Adrenal gland (tissue), 12 donors: ENCODE measurements around the gene UCHL3. TPM values are rescaled to one million over a fixed set of nuclear protein-coding genes. Genes with fewer than 3 reads are reported as not detected.

Experiments
- DNase-seq, 7 donors: peaks; one replicate each; pipeline ENCODE4 v3.0.0-alpha.2; 2019 to 2020
- H3K27ac ChIP-seq, 5 donors: fragments of 200-600 bp; sonication (generic) in 4 of 5; 1 replicate in 3 of 5; 2 replicates in 2 of 5; pipeline versions ENCODE4 v1.5.1 to v1.8.0; 2016 to 2020; ENCODE audit warnings: mild to moderate bottlenecking in 1 of 5
- H3K27me3 ChIP-seq: fragments of 200-600 bp; 2 replicates; pipeline ENCODE4 v1.8.0; 2021
- H3K36me3 ChIP-seq, 2 donors: fragments of 200-600 bp; replicated peaks in 1 of 2; 1 replicate in 1 of 2; 2 replicates in 1 of 2; pipeline versions ENCODE4 v1.5.1 to v1.8.0; 2018 to 2022
- H3K4me1 ChIP-seq, 2 donors: fragments of 200-600 bp; replicated peaks in 1 of 2; 1 replicate in 1 of 2; 2 replicates in 1 of 2; pipeline versions ENCODE4 v1.5.1 to v1.8.0; 2018 to 2021
- H3K4me3 ChIP-seq, 4 donors: fragments of 200-600 bp; sonication (generic) in 3 of 4; one replicate each; pipeline ENCODE4 v1.5.1; 2016 to 2018
- H3K9me3 ChIP-seq, 3 donors: fragments of 200-600 bp; sonication (generic) in 1 of 3; replicated peaks in 1 of 3; 1 replicate in 2 of 3; 2 replicates in 1 of 3; pipeline versions ENCODE4 v1.5.1 to v1.8.0; 2016 to 2021
- POLR2A ChIP-seq, 2 donors: fragments of 450-650 bp; IDR thresholded peaks; one replicate each; pipeline ENCODE4 v1.6.1; 2017; ENCODE audit warnings: antibody characterized with exemption in 2 of 2, mild to moderate bottlenecking in 2 of 2, moderate library complexity in 1 of 2
- WGBS, 4 donors: extraction: QIAGEN DNeasy Blood & Tissue Kit in 2 of 4; methylation state at CpG; one replicate each; pipeline versions ENCODE4 v1.1.5 to v1.1.7; 2013 to 2017; 5-methylcytosine and 5-hydroxymethylcytosine counted together
- intact Hi-C, 2 donors: fragments of 100-400 bp; cut with DNase I; formaldehyde crosslinking; loops; one replicate each; pipeline versions ENCODE4 v1.14.1 to v1.15.0; 2022 to 2023
- polyA plus RNA-seq, 3 donors: library from polyadenylated mRNA; stranded (reverse); fragments of 200-250 nt in 2 of 3; fragments of 350-450 nt in 1 of 3; fragmentation: Illumina TruSeq in 1 of 3; extraction: RNeasy Lipid Tissue Mini Kit (QIAGEN cat#74804) in 1 of 3; gene quantifications; one replicate each; pipeline ENCODE4 v1.2.3, GENCODE V29; 2013 to 2014
- total RNA-seq, 9 donors: library from RNA; depleted of rRNA in 4 of 9; stranded (reverse); fragments of >200 nt in 4 of 9; fragments of 120-200 nt in 1 of 9; fragmentation: NEBNext Ultra II Directional in 1 of 9; extraction: Animal tissue kit (Norgen Biotek cat#: 25700) in 1 of 9; gene quantifications; one replicate each; pipeline versions ENCODE4 v1.1.0 to v1.2.4, GENCODE V29; 2013 to 2023
- TF ChIP-seq, protein P1 (sequence below), 6 experiments: fragments of 450-650 bp in 4 of 6; fragments of 200-600 bp in 2 of 6; sonication (generic) in 1 of 6; IDR thresholded peaks; 1 replicate in 5 of 6; 2 replicates in 1 of 6; pipeline versions ENCODE4 v1.5.1 to v1.8.0; 2016 to 2021; ENCODE audit warnings: antibody characterized with exemption in 6 of 6, mild to moderate bottlenecking in 2 of 6, moderate library complexity in 1 of 6
- donor health status: healthy with polysubstance abuse.
- donor health status: Bipolar disorder and iron deficiency.
- donor health status: DM: yes; HTN: yes; CAD: no.
- donor health status: DM: no; HTN: no; CAD: no.
- donor health status: DM: no; HTN: no; CAD: no.
- donor health status: DM: yes; HTN: yes; CAD: no.

UCHL3 gene
- total and polyA plus RNA-seq, 12 donors = 33.5 to 183 (median 62.7) TPM

DNA sequence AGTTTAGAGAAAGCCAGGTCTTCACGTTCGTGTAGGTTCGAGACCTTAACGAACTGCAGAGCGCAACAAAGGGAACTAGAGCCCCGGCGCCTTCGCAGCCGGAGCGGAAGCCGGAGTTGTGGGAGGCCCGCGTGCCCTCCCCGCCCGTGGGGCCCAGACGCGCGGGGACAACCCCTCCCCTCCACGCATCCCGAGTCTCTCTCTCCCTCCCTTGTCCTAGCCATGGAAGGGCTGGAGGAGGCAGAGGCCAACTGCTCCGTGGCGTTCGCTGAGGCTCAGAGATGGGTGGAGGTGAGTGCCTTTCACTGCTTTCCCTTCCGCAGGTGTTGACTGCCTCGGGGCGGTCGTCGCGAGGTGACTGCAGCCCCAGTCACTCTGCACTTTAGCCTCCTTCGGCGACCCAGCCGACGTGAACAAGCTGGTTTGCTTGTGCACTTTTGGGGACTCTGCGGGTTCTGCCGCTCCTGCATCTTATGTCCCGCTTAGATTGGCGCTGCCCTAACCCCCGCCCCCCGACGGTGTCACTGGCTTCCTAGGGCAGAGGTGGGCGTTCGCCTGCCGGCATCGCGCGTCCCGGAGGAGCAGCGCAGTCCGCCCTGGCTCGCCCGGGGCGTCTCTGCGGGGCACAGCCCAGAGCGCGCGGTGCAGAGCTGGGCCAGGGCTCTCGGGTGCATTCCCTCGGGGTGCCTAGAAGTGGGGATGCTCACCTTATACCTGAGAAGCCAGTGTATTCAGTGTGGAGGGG is 87.0 kb downstream of the UCHL3 start:
- Histone ChIP-seq H3K4me1 (peaks cover 0 to 17% of the 10 kb centered on the region in 2 donors), H3K27me3 (no peaks in the 10 kb centered on the region), H3K36me3 (no peaks in the 10 kb centered on the region), H3K9me3 (no peaks in the 10 kb centered on the region), H3K4me3 (peak overlapping the region in 2 of 4 donors; percentile 58 to 89), H3K27ac (peak overlapping the region in 3 of 5 donors; percentile 61 to 87 (median 69))
- peak in 5 of 7 donors; percentile 8 to 32 (median 23) for DNase-seq
- intact Hi-C loops = no loop called here
- WGBS, 4 donors = 0 to 5% (median 2%) methylated on average over 2 to 58 of the region's 58 CpGs
- TF ChIP-seq, protein P1, sequence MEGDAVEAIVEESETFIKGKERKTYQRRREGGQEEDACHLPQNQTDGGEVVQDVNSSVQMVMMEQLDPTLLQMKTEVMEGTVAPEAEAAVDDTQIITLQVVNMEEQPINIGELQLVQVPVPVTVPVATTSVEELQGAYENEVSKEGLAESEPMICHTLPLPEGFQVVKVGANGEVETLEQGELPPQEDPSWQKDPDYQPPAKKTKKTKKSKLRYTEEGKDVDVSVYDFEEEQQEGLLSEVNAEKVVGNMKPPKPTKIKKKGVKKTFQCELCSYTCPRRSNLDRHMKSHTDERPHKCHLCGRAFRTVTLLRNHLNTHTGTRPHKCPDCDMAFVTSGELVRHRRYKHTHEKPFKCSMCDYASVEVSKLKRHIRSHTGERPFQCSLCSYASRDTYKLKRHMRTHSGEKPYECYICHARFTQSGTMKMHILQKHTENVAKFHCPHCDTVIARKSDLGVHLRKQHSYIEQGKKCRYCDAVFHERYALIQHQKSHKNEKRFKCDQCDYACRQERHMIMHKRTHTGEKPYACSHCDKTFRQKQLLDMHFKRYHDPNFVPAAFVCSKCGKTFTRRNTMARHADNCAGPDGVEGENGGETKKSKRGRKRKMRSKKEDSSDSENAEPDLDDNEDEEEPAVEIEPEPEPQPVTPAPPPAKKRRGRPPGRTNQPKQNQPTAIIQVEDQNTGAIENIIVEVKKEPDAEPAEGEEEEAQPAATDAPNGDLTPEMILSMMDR (IDR thresholded peaks at IDR 0.05) = no peak
- TF ChIP-seq POLR2A (IDR thresholded peaks at IDR 0.05) = no peak

DNA sequence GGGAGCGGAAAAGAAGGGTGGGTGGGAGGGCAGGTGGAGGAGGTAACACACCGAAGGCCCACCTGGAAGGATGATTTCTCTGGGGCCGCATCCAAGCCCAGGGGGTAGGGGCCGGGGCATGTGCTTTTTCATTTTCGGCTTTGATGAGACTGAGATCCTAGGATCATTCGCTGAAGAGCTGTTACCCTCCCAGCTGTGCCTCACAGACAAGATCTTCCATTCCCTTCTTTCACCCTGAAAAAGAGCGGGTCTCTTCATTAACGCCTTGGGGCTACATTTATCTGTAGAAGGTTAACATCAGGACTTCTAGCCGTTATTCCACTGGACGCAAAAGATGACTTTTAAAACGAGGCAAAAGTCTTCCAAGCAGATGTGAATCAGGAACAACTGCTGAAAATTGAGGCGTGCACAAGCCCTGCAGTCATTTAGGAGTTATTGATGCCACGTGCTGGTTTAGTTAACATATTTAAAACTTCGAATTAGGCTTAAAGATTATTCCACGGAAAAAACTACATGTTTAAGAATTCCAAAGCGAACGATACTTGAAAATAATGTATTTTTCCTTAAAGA is 87.7 kb downstream of the UCHL3 start:
- H3K9me3 ChIP-seq = no peaks in the 10 kb centered on the region
- H3K36me3 ChIP-seq = no peaks in the 10 kb centered on the region
- H3K4me1 ChIP-seq = peaks cover 0 to 17% of the 10 kb centered on the region in 2 donors
- DNase-seq = no peak
- TF ChIP-seq, protein P1 (IDR thresholded peaks at IDR 0.05) = no peak
- TF ChIP-seq POLR2A (IDR thresholded peaks at IDR 0.05) = no peak
- H3K27me3 ChIP-seq = no peaks in the 10 kb centered on the region
- intact Hi-C loops = no loop called here
- WGBS, 4 donors = 37 to 48% (median 43%) methylated on average over 16 to 17 of the region's 17 CpGs
- no peak overlapping the region for H3K27ac ChIP-seq
- H3K4me3 ChIP-seq = peak overlapping the region in 1 of 4 donors; percentile 89

DNA sequence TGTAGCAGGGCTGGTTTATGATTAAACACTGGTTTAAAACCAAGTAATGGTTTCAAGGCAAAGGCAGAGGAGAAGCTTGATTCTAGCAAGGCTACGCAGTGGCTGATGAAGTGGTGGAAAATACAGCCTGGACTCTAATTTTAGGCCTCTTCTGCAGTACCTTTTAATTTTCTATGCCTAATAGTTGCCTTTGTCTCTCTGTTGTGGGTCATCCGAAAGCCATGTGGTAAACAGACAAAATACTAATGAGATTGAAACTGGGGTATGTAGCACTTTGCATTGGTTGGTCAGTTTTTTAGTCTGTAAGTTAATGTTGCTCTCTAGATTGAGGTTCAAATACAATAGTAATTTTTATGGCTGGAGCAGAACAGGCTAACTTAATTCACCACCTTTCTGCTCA is 89.9 kb downstream of the UCHL3 start:
- intact Hi-C loops = no loop called here
- Histone ChIP-seq H3K4me3 (no peak overlapping the region), H3K4me1 (peaks cover 0 to 17% of the 10 kb centered on the region in 2 donors), H3K36me3 (no peaks in the 10 kb centered on the region), H3K9me3 (no peaks in the 10 kb centered on the region), H3K27me3 (no peaks in the 10 kb centered on the region), H3K27ac (no peak overlapping the region)
- 93 to 99% (median 96%) methylated on average over 2 of the region's 2 CpGs for WGBS, 4 donors
- TF ChIP-seq, protein P1 (IDR thresholded peaks at IDR 0.05) = no peak
- TF ChIP-seq POLR2A (IDR thresholded peaks at IDR 0.05) = no peak
- no peak for DNase-seq

DNA sequence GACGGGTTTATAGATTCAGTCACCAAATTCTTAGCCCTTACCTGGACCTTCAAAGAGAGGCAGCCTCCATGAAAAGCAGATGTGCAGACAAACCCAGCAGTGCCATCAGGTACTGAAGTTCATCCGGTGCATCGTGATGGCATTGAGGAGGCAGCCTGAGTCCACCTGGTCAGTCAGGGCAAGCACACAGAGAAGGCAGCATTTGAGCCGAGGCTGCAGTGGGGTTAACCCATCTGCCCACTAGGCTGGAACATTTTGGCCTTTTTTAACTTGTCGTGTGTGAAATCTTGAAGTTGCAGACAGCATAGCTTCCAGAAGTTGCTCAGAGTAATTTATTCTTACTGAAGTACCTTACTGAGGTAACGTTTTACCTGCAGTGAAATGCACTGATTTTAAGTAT is 91.4 kb downstream of the UCHL3 start:
- WGBS, 4 donors = 93 to 97% (median 96%) methylated on average over 4 to 6 of the region's 6 CpGs
- Histone ChIP-seq H3K4me3 (no peak overlapping the region), H3K9me3 (no peaks in the 10 kb centered on the region), H3K27me3 (no peaks in the 10 kb centered on the region), H3K4me1 (peaks cover 0 to 6% of the 10 kb centered on the region in 2 donors), H3K27ac (no peak overlapping the region), H3K36me3 (no peaks in the 10 kb centered on the region)
- TF ChIP-seq, protein P1 (IDR thresholded peaks at IDR 0.05) = no peak
- TF ChIP-seq POLR2A (IDR thresholded peaks at IDR 0.05) = no peak
- intact Hi-C loops = no loop called here
- no peak for DNase-seq
